Astrocyte of the hippocampus (primary cell): ENCODE data around the gene NPM1.
A peak's percentile ranks its signal among the peaks of the same experiment; 100 is the strongest.
"Not testable (repeated sequence)": the region's sequence is repeated elsewhere in the genome, so short reads cannot be mapped to it uniquely, and the experiment has no call there.

Experiments used
- DNase-seq: peaks from one replicate; pipeline ENCODE4 v3.0.0; 2011; ENCODE audit warnings: low read depth, low spot score

Gene NPM1

GRCh38 chr5:171413153-171413910, 25.7 kb downstream of the NPM1 start:
- DNase-seq, result no peak

GRCh38 chr5:171413993-171414392, 26.3 kb downstream of the NPM1 start:
- not testable (repeated sequence) for DNase-seq

- DNase-seq, result peak; percentile 79
Observed at GRCh38 chr5:171415115-171415730, 27.6 kb downstream of the NPM1 start.

DNA sequence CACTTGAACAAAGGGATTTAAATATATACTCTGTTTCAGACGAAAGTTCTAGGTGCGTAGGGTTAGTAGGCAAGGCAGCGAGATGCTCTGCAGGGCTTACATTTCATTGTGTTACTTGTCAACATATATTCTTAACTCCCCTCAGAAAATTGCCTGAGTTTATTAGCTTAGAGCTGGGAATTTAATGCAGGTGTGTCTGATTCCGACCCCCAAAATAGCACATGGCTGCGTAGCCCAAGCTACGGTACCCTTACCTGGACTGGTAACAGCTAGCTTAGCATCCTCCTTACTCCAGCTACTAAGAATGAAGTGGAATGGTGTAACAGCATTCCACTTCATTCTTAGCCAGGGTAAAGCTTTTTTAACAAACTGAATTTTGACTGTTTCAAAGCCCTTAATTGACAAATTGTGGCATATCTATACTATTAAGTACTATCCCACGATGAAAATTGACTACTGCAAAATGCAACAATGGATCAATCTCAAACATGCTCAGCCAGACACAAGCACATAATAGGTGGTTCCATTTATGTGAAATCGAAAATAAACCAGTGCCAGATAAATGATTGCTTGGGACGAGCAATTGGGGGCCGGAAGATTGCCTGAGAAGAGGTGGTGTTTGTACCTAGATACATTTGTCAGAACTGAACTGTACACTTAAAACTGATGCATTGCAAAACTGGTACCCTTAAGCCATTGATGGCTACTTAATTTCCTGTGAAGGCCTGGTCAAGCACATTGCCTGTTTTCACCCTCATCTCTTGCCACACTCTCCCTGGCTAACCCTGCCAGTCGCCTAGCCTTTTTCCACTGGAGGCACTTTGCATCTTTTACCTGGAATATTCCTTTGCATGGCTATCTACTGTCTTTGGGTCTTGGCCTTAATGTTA, 28.8 kb downstream of the NPM1 start:
- no peak for DNase-seq

GRCh38 chr5:171418316-171418981, 30.8 kb downstream of the NPM1 start:
- DNase-seq, result peak; percentile 95

DNA sequence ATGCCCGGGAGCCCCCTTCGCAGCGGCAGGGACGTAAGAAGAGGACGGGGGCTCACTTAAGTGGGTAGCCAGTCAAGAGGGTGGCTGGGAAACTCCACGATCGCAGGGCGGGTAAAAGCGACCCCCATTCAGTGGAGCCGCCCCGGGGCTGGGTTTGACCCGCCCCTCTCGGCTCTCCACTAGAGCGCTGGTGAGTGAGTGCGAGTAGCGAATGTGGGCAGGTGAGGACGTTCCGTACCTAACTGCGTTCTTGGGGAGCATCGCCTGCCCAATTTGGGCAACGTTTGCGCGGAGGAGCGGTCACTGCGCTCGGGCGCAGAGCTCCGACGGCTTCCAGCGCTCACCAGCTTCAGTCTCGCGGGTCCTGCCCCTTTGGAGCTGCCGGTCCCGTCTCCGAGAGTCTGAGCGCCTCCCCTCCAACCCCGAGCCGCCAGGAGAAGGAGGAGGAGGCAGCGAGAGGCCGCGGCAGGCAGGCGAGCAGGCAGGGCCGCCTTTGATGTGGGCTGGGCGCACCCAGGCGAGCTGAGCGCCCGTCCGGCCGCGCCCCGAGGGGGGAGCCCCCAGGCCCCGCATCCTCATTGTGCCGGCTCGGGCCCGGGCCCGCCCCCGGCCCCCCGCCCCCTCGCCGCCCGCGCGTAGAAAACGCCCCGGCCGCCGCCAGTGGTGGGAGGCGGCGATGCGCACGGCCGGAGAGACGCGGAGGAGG, 31.5 kb downstream of the NPM1 start, which contains the start of gene FGF18:
FGF18 (plus strand) TSS at position 666 of the 706 bp plus-strand sequence. CDS start 553 bp downstream, outside the sequence.
- peak; percentile 91 for DNase-seq

DNA sequence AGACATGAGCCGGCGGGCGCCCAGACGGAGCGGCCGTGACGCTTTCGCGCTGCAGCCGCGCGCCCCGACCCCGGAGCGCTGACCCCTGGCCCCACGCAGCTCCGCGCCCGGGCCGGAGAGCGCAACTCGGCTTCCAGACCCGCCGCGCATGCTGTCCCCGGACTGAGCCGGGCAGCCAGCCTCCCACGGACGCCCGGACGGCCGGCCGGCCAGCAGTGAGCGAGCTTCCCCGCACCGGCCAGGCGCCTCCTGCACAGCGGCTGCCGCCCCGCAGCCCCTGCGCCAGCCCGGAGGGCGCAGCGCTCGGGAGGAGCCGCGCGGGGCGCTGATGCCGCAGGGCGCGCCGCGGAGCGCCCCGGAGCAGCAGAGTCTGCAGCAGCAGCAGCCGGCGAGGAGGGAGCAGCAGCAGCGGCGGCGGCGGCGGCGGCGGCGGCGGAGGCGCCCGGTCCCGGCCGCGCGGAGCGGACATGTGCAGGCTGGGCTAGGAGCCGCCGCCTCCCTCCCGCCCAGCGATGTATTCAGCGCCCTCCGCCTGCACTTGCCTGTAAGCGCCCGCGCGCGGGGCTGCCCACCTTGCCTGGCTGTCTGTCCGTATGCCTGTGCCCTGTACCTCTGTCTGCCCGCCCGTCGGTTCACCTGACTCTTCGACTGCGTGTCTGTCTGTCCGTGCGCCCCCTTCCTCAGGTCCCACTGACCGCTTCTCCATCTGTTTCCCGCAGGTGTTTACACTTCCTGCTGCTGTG, 32.2 kb downstream of the NPM1 start:
- peak; percentile 76 for DNase-seq

DNA sequence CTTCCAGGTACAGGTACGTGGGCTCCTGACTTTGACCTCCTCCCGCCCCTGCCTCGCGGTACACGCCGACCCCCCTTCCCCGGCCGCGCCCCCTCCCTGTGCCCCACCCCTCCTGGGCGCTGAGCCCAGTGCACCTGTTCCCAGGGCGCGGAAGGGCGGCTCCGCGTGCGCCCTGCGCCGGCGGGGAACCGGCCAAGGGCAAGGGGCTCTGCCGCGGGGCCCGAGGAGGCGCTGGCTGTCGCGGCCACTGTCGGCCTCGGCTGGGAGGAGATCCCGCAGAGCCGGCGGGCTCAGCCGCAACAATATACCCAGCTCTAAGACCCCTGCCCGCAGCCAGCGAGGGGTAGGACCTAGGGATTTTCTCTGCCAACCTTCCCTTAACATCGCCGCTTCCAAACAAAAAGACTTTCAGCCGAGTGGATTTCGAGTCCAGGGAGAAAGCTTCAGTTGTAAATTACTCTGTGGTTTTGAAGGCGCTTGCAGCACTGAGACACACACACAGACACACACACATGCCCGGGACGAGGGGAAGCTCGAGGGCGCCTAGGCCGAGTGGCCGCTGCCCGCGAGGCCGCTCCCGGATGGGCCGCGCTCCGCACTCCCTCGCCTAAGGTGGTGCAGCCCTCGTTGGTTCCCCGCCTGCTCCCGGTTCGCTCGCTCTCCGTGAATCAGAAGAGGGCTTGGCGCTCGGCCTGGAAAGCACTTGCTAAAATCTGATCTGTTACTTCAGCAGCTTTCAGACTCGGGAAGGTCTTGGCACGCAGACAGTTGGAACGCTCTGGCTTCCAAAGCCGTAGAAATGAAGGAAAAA, 33.0 kb downstream of the NPM1 start:
- peak; percentile 95 for DNase-seq

GRCh38 chr5:171421331-171422262, 33.9 kb downstream of the NPM1 start:
- DNase-seq, result no peak

- no peak for DNase-seq
Observed at GRCh38 chr5:171422495-171422894, 34.8 kb downstream of the NPM1 start.

- peak; percentile 30 for DNase-seq
Observed at GRCh38 chr5:171422902-171423663, 35.4 kb downstream of the NPM1 start.

DNA sequence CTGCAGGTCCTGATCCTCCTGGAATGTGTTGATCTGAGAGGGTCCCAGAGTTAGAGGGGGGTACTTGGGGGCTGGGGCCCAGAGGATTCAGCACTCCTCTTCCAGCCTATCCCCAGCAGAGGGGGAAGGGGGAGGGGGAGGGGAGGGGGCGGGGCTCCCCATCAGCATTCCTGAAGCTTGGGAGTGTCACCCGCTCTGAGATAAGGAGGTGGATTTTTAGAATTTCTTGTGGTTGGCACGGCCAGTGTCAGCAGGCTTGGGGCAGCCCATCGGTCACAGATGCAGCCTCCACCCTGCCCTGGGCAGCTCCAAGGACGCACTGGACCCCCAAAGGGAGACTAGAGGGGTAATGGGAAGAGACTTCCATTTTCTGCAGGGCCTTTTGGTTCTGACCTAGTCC, 37.1 kb downstream of the NPM1 start:
- peak; percentile 46 for DNase-seq

DNA sequence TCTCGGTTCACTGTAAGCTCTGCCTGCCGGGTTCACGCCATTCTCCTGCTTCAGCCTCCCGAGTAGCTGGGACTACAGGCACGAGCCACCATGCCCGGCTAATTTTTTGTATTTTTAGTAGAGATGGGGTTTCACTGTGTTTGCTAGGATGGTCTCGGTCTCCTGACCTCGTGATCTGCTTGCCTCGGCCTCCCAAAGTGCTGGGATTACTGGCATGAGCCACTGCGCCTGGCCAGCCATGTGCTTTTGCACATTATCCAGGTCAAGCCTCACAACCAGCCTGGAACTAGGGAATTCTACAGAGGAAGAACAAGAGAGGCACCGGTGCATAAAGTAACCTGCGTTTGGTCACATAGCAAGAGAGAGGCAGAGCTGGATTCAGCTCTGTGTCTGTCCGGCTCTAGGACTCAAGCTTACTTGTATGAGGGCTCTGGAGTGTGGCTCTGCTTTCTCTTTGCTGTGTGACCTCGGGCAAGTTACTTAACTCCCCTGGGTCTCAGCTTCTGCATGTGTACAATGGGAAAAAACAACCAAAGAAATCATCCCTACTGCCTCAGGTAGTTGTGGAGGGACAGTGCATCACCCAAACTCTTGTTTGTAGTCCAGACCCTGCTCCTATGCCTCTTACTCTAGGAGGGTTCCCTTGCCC, 38.1 kb downstream of the NPM1 start:
- DNase-seq, result no peak

- no peak for DNase-seq
Observed at GRCh38 chr5:171426266-171426665, 38.6 kb downstream of the NPM1 start.

DNA sequence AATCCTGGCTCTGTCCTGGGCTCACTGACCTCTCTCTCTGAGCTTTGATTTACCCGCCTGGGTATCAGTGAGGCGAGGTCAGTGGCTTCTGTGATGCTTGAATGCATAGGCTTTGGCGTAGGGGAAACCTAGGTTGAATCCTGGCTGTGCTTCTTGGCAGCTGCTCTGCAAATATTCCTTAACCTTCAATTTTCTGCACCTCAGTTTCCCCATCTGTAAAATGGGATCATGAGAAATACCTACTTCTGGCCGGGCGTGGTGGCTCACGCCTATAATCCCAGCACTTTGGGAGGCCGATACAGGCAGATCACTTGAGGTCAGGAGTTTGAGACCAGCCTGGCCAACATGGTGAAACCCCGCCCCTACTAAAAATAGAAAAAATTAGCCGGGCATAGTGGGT, 39.0 kb downstream of the NPM1 start:
- DNase-seq, result no peak

GRCh38 chr5:171427318-171428167, 39.9 kb downstream of the NPM1 start:
- DNase-seq, result no peak
